HepG2 (cell line): Measurements from ENCODE around the gene TMEM63C. TPM values are rescaled to one million over a fixed set of nuclear protein-coding genes. Genes with fewer than 3 reads are reported as not detected.

ENCODE experiments used
- ATAC-seq: fragments of 200-7000 bp; cut with Tn5 transposase; 3 replicates; pipeline ENCODE4 v1.9.1; 2020; ENCODE audit warnings: mild to moderate bottlenecking, moderate library complexity
- BruUV-seq: library from RNA; stranded (reverse); fragments of 400-500 nt; replicated peaks from 2 replicates; lab custom pipeline; 2021; lab: Mats Ljungman, UMichigan
- CTCF ChIA-PET: fragments of 300-600 bp; formaldehyde crosslinking; extraction: SDS; loops from one replicate; lab custom pipeline; 2021; ENCODE audit warnings: low total read pairs, inconsistent platforms, low intra/inter-chr PET ratio; lab: Yijun Ruan, JAX
- POLR2A ChIA-PET: fragments of 350-600 bp; sonication (Branson Sonifier 250); formaldehyde crosslinking; loops from one replicate; lab custom pipeline; 2020; ENCODE audit warnings: antibody characterized with exemption, inconsistent platforms; lab: Yijun Ruan, JAX
- DNase-seq: peaks from one replicate; pipeline ENCODE4 v3.0.0-alpha.2; 2015; ENCODE audit warnings: low spot score
- FAIRE-seq: peaks from 3 replicates; lab custom pipeline; 2011; peaks lifted over from hg19 to GRCh38; lab: Jason Lieb, UNC
- H2AFZ ChIP-seq: one replicate; pipeline ENCODE4 v1.6.1; 2011; ENCODE audit warnings: low read length, inconsistent platforms
- H3K27ac ChIP-seq: fragments of 300-600 bp; 3 replicates; pipeline ENCODE4 v1.8.0; 2011; ENCODE audit warnings: mixed run types, mild to moderate bottlenecking, mixed read lengths, low read length, inconsistent platforms; ENCODE audit not compliant: insufficient read depth; ENCODE audit errors: extremely low read length
- H3K27me3 ChIP-seq, 2 experiments: fragments of 200-600 bp in 1 of 2; 2 replicates in 1 of 2; 3 replicates in 1 of 2; pipeline versions ENCODE4 v1.6.0 to v1.8.0; 2011; ENCODE audit warnings: low read length in 2 of 2, mild to moderate bottlenecking in 2 of 2, moderate library complexity in 2 of 2, inconsistent platforms in 1 of 2; ENCODE audit not compliant: insufficient read depth in 2 of 2, control insufficient read depth in 1 of 2
- H3K36me3 ChIP-seq, 2 experiments: fragments of 200-600 bp in 1 of 2; replicated peaks in 1 of 2; 2 replicates in 1 of 2; 3 replicates in 1 of 2; pipeline versions ENCODE4 v1.5.1 to v1.8.0; 2011; ENCODE audit warnings: low read length in 2 of 2, inconsistent platforms in 1 of 2; ENCODE audit not compliant: insufficient read depth in 2 of 2, control insufficient read depth in 1 of 2
- H3K4me1 ChIP-seq: 2 replicates; pipeline ENCODE4 v1.5.1; 2012; ENCODE audit warnings: low read length, inconsistent platforms; ENCODE audit not compliant: insufficient read depth
- H3K4me2 ChIP-seq: 2 replicates; pipeline ENCODE4 v1.6.0; 2011; ENCODE audit warnings: low read depth, low read length, inconsistent platforms
- H3K4me3 ChIP-seq, 3 experiments: fragments of 200-600 bp in 1 of 3; sonication (generic), shearing (Covaris generic) in 1 of 3; replicated peaks in 1 of 3; 2 replicates each; pipeline ENCODE4 v1.5.1; 2011 to 2016; ENCODE audit warnings: low read length in 3 of 3, inconsistent platforms in 2 of 3, low read depth in 2 of 3, mild to moderate bottlenecking in 2 of 3, control low read depth in 1 of 3, mixed read lengths in 1 of 3; ENCODE audit not compliant: insufficient read depth in 1 of 3
- H3K79me2 ChIP-seq: one replicate; pipeline ENCODE4 v1.6.1; 2011; ENCODE audit warnings: low read length, inconsistent platforms; ENCODE audit not compliant: insufficient read depth
- H3K9ac ChIP-seq: 2 replicates; pipeline ENCODE4 v1.6.0; 2011; ENCODE audit warnings: mild to moderate bottlenecking, low read depth, low read length, inconsistent platforms; ENCODE audit not compliant: insufficient read depth
- H3K9me3 ChIP-seq: 2 replicates; pipeline ENCODE4 v1.5.1; 2012; ENCODE audit warnings: mild to moderate bottlenecking, low read length
- H4K20me1 ChIP-seq: 2 replicates; pipeline ENCODE4 v1.6.0; 2011; ENCODE audit warnings: inconsistent platforms, mild to moderate bottlenecking, low read length, moderate library complexity; ENCODE audit not compliant: insufficient read depth
- CHD2 ChIP-seq: IDR thresholded peaks from 2 replicates; pipeline ENCODE4 v1.6.1; 2011; ENCODE audit warnings: low read depth, low read length, improper control_type of control experiment
- DRAP1 ChIP-seq: IDR thresholded peaks from 2 replicates; pipeline ENCODE4 v1.6.1; 2016; ENCODE audit warnings: missing genetic modification reagents, missing compliant biosample characterization
- ELF4 ChIP-seq: sonication (generic); formaldehyde crosslinking; IDR thresholded peaks from 2 replicates; pipeline ENCODE4 v1.5.0; 2020; ENCODE audit warnings: missing genetic modification reagents, mild to moderate bottlenecking, moderate library complexity, borderline replicate concordance
- FOXJ3 ChIP-seq: sonication (generic); formaldehyde crosslinking; IDR thresholded peaks from 2 replicates; pipeline ENCODE4 v1.4.0; 2020; ENCODE audit warnings: missing genetic modification reagents, mild to moderate bottlenecking, borderline replicate concordance
- GATAD2A ChIP-seq: IDR thresholded peaks from 2 replicates; pipeline ENCODE4 v1.6.1; 2016
- GFI1 ChIP-seq: sonication (generic); formaldehyde crosslinking; IDR thresholded peaks from 2 replicates; pipeline ENCODE4 v1.5.0; 2020; ENCODE audit warnings: missing genetic modification reagents, mild to moderate bottlenecking, borderline replicate concordance
- HMGXB4 ChIP-seq, 2 experiments: sonication (generic) in 1 of 2; formaldehyde crosslinking in 1 of 2; IDR thresholded peaks; 2 replicates each; pipeline versions ENCODE4 v1.4.0 to v1.6.1; 2018 to 2020; ENCODE audit warnings: missing genetic modification reagents in 2 of 2, borderline replicate concordance in 1 of 2, low read depth in 1 of 2, mild to moderate bottlenecking in 1 of 2, missing biosample characterization in 1 of 2
- KDM2A ChIP-seq: sonication (generic); formaldehyde crosslinking; IDR thresholded peaks from 2 replicates; pipeline ENCODE4 v1.4.0; 2020; ENCODE audit warnings: low read depth, missing genetic modification reagents, borderline replicate concordance
- PREB ChIP-seq: sonication (generic); formaldehyde crosslinking; IDR thresholded peaks from 2 replicates; pipeline ENCODE4 v1.4.0; 2020; ENCODE audit warnings: missing genetic modification reagents
- PTBP1 ChIP-seq: fragments of 200-400 bp; formaldehyde crosslinking; IDR thresholded peaks from 2 replicates; pipeline ENCODE4 v1.6.1; 2018; ENCODE audit warnings: low read length, low read depth; ENCODE audit not compliant: poor library complexity, severe bottlenecking
- SETDB1 ChIP-seq: sonication (generic); formaldehyde crosslinking; IDR thresholded peaks from 2 replicates; pipeline ENCODE4 v1.5.1; 2020; ENCODE audit warnings: missing genetic modification reagents, mild to moderate bottlenecking, borderline replicate concordance
- ZKSCAN8 ChIP-seq: IDR thresholded peaks from 2 replicates; pipeline ENCODE4 v1.6.1; 2016; ENCODE audit warnings: borderline replicate concordance, missing genetic modification reagents, missing compliant biosample characterization
- ZNF224 ChIP-seq: sonication (generic); formaldehyde crosslinking; IDR thresholded peaks from 2 replicates; pipeline ENCODE4 v1.5.0; 2020; ENCODE audit warnings: mild to moderate bottlenecking, missing genetic modification reagents
- ZNF24 ChIP-seq: fragments of 450-650 bp; IDR thresholded peaks from 2 replicates; pipeline ENCODE4 v1.6.1; 2017; ENCODE audit warnings: antibody characterized with exemption, mild to moderate bottlenecking
- ZNF264 ChIP-seq: sonication (generic); formaldehyde crosslinking; IDR thresholded peaks from 2 replicates; pipeline ENCODE4 v1.4.0; 2020; ENCODE audit warnings: missing genetic modification reagents
- ZNF547 ChIP-seq: sonication (generic); formaldehyde crosslinking; IDR thresholded peaks from 2 replicates; pipeline ENCODE4 v1.5.1; 2020; ENCODE audit warnings: mild to moderate bottlenecking, missing genetic modification reagents
- ZNF619 ChIP-seq: sonication (generic); formaldehyde crosslinking; IDR thresholded peaks from 2 replicates; pipeline ENCODE4 v1.4.0; 2020; ENCODE audit warnings: mild to moderate bottlenecking, missing genetic modification reagents
- WGBS: methylation state at CpG from one replicate; pipeline ENCODE4 v1.1.6; 2017; ENCODE audit warnings: low lambda C conversion rate; 5-methylcytosine and 5-hydroxymethylcytosine counted together
- in situ Hi-C: cut with HindIII; loops from 2 replicates; pipeline ENCODE4 v1.10.0; 2017; ENCODE audit warnings: low pct_unique_long_range_greater_than_20kb; ENCODE audit not compliant: extremely low pct_ligation_motif_present
- intact Hi-C: fragments of 100-400 bp; cut with micrococcal nuclease; formaldehyde crosslinking; loops from one replicate; pipeline ENCODE4 v1.10.0; 2022; ENCODE audit not compliant: unreplicated experiment
- polyA plus RNA-seq, 8 experiments: library from polyadenylated mRNA; depleted of rRNA in 3 of 8; stranded (reverse) in 7 of 8; unstranded in 1 of 8; fragments of >200 nt; fragmentation: Illumina TruSeq in 4 of 8; extraction: Trizol in 4 of 8; gene quantifications; 2 replicates each; pipeline versions ENCODE4 v1.2.1 to v1.2.3, GENCODE V29; 2011 to 2016; ENCODE audit warnings: low read depth in 4 of 8, missing spikeins in 1 of 8, mixed read lengths in 1 of 8; ENCODE audit not compliant: insufficient read depth in 1 of 8
- total RNA-seq, 5 experiments: library from RNA; depleted of rRNA; stranded (reverse); fragments of >200 nt; fragmentation: Illumina TruSeq; extraction: Trizol; gene quantifications; 2 replicates each; pipeline ENCODE4 v1.2.3, GENCODE V29; 2016; ENCODE audit warnings: low read depth in 1 of 5

Gene TMEM63C
- total and polyA plus RNA-seq, 2 of the 13 experiments (the other 11 are each of a cell fraction or from before 2014, with no cell fraction given): 0.17 to 0.27 TPM

GRCh38 chr14:77273796-77274195 lies 92.2 kb downstream of the TMEM63C start:
- Histone ChIP-seq H3K9ac (no peak overlapping the region), H3K4me1 (no peaks in the 10 kb centered on the region), H2AFZ (no peak overlapping the region), H3K4me3 (no peak overlapping the region), H3K27me3 (peaks cover 6 to 17% of the 10 kb centered on the region in 2 experiments; a peak in 3 of 5 replicates), H4K20me1 (no peaks in the 10 kb centered on the region), H3K9me3 (no peaks in the 10 kb centered on the region), H3K27ac (no peak overlapping the region), H3K36me3 (peaks cover 2 to 4% of the 10 kb centered on the region in 2 experiments; a peak in 2 of 5 replicates), H3K79me2 (no peaks in the 10 kb centered on the region), H3K4me2 (no peak overlapping the region)
- ATAC-seq (no peak), DNase-seq (no peak), FAIRE-seq (no peak)
- POLR2A ChIA-PET: no interaction called here
- WGBS: 4% methylated on average over 3 of the region's 4 CpGs
- TF ChIP-seq ZNF619 (CRISPR knock-in tag) (no peak), GFI1 (no peak), KDM2A (CRISPR knock-in tag) (no peak), CHD2 (no peak), ZKSCAN8 (CRISPR knock-in tag) (no peak), DRAP1 (CRISPR knock-in tag) (no peak)
- intact Hi-C loops: no loop called here
- CTCF ChIA-PET: no interaction called here
- in situ Hi-C loops: no loop called here
- no TSS peak for BruUV-seq

GRCh38 chr14:77275041-77275580 lies 93.5 kb downstream of the TMEM63C start:
- no peaks in the 10 kb centered on the region for H4K20me1 ChIP-seq
- ChIA-PET POLR2A (no interaction called here), CTCF (no interaction called here)
- H3K9me3 ChIP-seq: no peaks in the 10 kb centered on the region
- 89% methylated on average over 5 of the region's 5 CpGs for WGBS
- H3K4me1 ChIP-seq: no peaks in the 10 kb centered on the region
- H3K9ac ChIP-seq: no peak overlapping the region
- ATAC-seq (no peak), DNase-seq (no peak), FAIRE-seq (no peak)
- no peak overlapping the region for H3K4me3 ChIP-seq
- BruUV-seq: no TSS peak
- H3K79me2 ChIP-seq: no peaks in the 10 kb centered on the region
- peaks cover 2 to 9% of the 10 kb centered on the region in 2 experiments; a peak in 2 of 5 replicates for H3K36me3 ChIP-seq
- in situ Hi-C loops (no loop called here), intact Hi-C loops (no loop called here)
- no peak overlapping the region for H3K27ac ChIP-seq
- peaks cover 3 to 10% of the 10 kb centered on the region in 2 experiments; a peak in 1 of 5 replicates for H3K27me3 ChIP-seq
- no peak overlapping the region for H3K4me2 ChIP-seq
- H2AFZ ChIP-seq: no peak overlapping the region
- TF ChIP-seq ZNF224 (CRISPR knock-in tag) (no peak), SETDB1 (CRISPR knock-in tag) (no peak), PTBP1 (no peak), FOXJ3 (CRISPR knock-in tag) (no peak), PREB (no peak), ZNF264 (CRISPR knock-in tag) (no peak), ELF4 (CRISPR knock-in tag) (no peak), ZNF24 (no peak), GATAD2A (CRISPR knock-in tag) (no peak), ZNF547 (no peak), HMGXB4 (CRISPR knock-in tag; IDR thresholded peaks at IDR 0.05; ENCODE audit: borderline replicate concordance in 1 of 2, low read depth in 1 of 2) (no peak)
